Measurements from ENCODE around the gene CCDC60.

The CCDC60 gene

GRCh38 chr12:119378903-119379302 is 44.4 kb downstream of the CCDC60 start:
- no peak for DNase-seq (ENCODE audit: low read depth in 1 of 2, low spot score in 1 of 2)
- H3K4me3 ChIP-seq (replicated peaks; ENCODE audit: insufficient read depth, low read length): no peak overlapping the region
- TF ChIP-seq GABPA (IDR thresholded peaks at IDR 0.05; ENCODE audit: low read depth) (no peak), REST (IDR thresholded peaks at IDR 0.05; ENCODE audit: insufficient replicate concordance, low read depth) (no peak), SPI1 (IDR thresholded peaks at IDR 0.05; ENCODE audit: borderline replicate concordance, low read depth) (no peak), POLR2AphosphoS5 (IDR thresholded peaks at IDR 0.05; ENCODE audit: low read depth) (no peak), CTCF (IDR thresholded peaks at IDR 0.05; ENCODE audit: insufficient read depth, low read length) (no peak)
- H3K27ac ChIP-seq (replicated peaks): no peak overlapping the region
- H3K27me3 ChIP-seq (ENCODE audit: insufficient read depth, poor library complexity, severe bottlenecking): no peaks in the 10 kb centered on the region

- H3K27ac ChIP-seq (replicated peaks): no peak overlapping the region
- no peak for DNase-seq (ENCODE audit: low read depth in 1 of 2, low spot score in 1 of 2)
- no peak for TF ChIP-seq REST (IDR thresholded peaks at IDR 0.05; ENCODE audit: insufficient replicate concordance, low read depth)
- TF ChIP-seq SPI1 (IDR thresholded peaks at IDR 0.05; ENCODE audit: borderline replicate concordance, low read depth): no peak
- no peak for TF ChIP-seq POLR2AphosphoS5 (IDR thresholded peaks at IDR 0.05; ENCODE audit: low read depth)
- TF ChIP-seq CTCF (IDR thresholded peaks at IDR 0.05; ENCODE audit: insufficient read depth, low read length): no peak
- no peak for TF ChIP-seq GABPA (IDR thresholded peaks at IDR 0.05; ENCODE audit: low read depth)
- H3K4me3 ChIP-seq (replicated peaks; ENCODE audit: insufficient read depth, low read length): no peak overlapping the region
- no peaks in the 10 kb centered on the region for H3K27me3 ChIP-seq (ENCODE audit: insufficient read depth, poor library complexity, severe bottlenecking)
These were observed 47.1 kb downstream of the CCDC60 start for GRCh38 chr12:119381471-119382235.

GRCh38 chr12:119383206-119383605 is 48.7 kb downstream of the CCDC60 start:
- DNase-seq (ENCODE audit: low read depth in 1 of 2, low spot score in 1 of 2): no peak
- no peak for TF ChIP-seq GABPA (IDR thresholded peaks at IDR 0.05; ENCODE audit: low read depth)
- TF ChIP-seq POLR2AphosphoS5 (IDR thresholded peaks at IDR 0.05; ENCODE audit: low read depth): no peak
- no peak for TF ChIP-seq SPI1 (IDR thresholded peaks at IDR 0.05; ENCODE audit: borderline replicate concordance, low read depth)
- TF ChIP-seq CTCF (IDR thresholded peaks at IDR 0.05; ENCODE audit: insufficient read depth, low read length): no peak
- no peak for TF ChIP-seq REST (IDR thresholded peaks at IDR 0.05; ENCODE audit: insufficient replicate concordance, low read depth)
- H3K4me3 ChIP-seq (replicated peaks; ENCODE audit: insufficient read depth, low read length): no peak overlapping the region
- no peak overlapping the region for H3K27ac ChIP-seq (replicated peaks)
- no peaks in the 10 kb centered on the region for H3K27me3 ChIP-seq (ENCODE audit: insufficient read depth, poor library complexity, severe bottlenecking)
